Stimulated activated CD8-positive, alpha-beta memory T cell treated with anti-CD3 and anti-CD28 coated beads, Interleukin-4, amount 100 ng/mL, for 24 hours (primary cell): ENCODE results near the gene EIF5.

Experiments
- DNase-seq: peaks from one replicate; pipeline ENCODE4 v3.0.0-alpha.2; 2020; ENCODE audit warnings: low read depth

The EIF5 gene

DNA sequence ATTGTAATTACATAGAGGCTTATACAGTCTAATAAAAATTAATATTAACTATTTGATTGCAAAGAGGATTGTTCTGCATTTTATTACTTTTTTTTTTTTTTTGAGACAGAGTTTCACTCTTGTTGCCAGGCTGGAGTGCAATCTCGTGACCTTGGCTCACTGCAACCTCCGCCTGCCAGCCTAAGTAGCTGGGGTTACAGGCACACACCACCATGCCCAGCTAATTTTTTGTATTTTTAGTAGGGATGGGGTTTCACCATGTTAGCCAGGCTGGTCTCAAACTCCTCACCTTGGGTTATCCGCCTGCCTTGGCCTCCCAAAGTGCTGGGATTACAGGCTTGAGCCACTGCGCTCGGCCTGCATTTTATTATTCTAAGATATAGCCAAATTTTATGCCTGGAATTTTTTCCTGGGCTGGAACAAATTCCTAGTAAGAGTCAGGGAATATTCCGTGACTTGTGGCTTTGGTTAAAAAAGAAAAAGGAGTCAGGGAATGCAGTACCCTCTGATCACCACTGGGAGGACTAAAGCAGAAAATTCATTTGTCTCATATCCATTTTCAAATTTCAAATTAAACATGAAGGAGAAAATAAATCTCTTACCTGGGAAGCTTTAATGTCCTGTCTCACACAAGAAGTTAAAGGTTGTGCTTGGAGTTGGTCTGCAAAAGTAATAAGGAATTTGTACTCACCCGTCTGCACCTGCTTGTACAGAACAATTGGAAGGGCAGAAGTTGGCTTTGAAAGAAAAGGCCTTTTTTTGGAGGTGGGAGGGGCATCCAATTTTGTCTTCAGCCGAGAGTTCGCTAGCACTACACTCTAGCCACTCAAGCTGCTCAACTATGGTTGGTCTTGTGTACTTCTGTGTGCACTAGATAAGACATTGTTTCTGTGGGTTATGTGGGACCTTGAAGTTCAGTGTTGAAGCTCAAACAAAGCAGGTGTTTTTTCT is 59.9 kb downstream of the EIF5 start:
- DNase-seq = no peak
